GM18519 (cell line): ENCODE results near the gene MPIG6B.

Source experiments
- ATAC-seq: cut with Tn5 transposase; IDR thresholded peaks from one replicate; pipeline ENCODE4 v1.9.1; 2021; ENCODE audit warnings: mild to moderate bottlenecking, moderate library complexity; ENCODE audit not compliant: unreplicated experiment, low FRiP score

Gene MPIG6B

GRCh38 chr6:31723245-31723979 is at the start of gene MPIG6B:
MPIG6B (plus strand) TSS chr6:31723373; CDS start chr6:31723384, 11 bp downstream.
- no peak for ATAC-seq

GRCh38 chr6:31676322-31676903 is 46.8 kb upstream of the MPIG6B start:
- ATAC-seq, result no peak

- no peak for ATAC-seq
These were observed 46.3 kb upstream of the MPIG6B start for GRCh38 chr6:31676904-31677303.

GRCh38 chr6:31677955-31678354 is 45.2 kb upstream of the MPIG6B start:
- no peak for ATAC-seq

- no peak for ATAC-seq
These were observed 42.7 kb upstream of the MPIG6B start, which contains the start of gene LY6G5C for GRCh38 chr6:31680226-31681134. LY6G5C (minus strand) TSS chr6:31681067; CDS start chr6:31680373, 694 bp downstream.

- ATAC-seq, result no peak
These were observed 42.0 kb upstream of the MPIG6B start for GRCh38 chr6:31681135-31681671.

GRCh38 chr6:31683591-31683990 is 39.6 kb upstream of the MPIG6B start:
- no peak for ATAC-seq

- no peak for ATAC-seq
These were observed 36.7 kb upstream of the MPIG6B start for GRCh38 chr6:31686483-31686882.

GRCh38 chr6:31687321-31687720 is 35.9 kb upstream of the MPIG6B start:
- ATAC-seq, result no peak

GRCh38 chr6:31687860-31688693 is 35.1 kb upstream of the MPIG6B start:
- no peak for ATAC-seq

GRCh38 chr6:31689249-31690110 is 33.7 kb upstream of the MPIG6B start:
- no peak for ATAC-seq

- no peak for ATAC-seq
These were observed 32.7 kb upstream of the MPIG6B start for GRCh38 chr6:31690231-31691077.

- no peak for ATAC-seq
These were observed 32.1 kb upstream of the MPIG6B start for GRCh38 chr6:31691078-31691463.

GRCh38 chr6:31691564-31692108 is 31.5 kb upstream of the MPIG6B start:
- no peak for ATAC-seq

- no peak for ATAC-seq
These were observed 30.8 kb upstream of the MPIG6B start for GRCh38 chr6:31692353-31692752.

- no peak for ATAC-seq
These were observed 30.3 kb upstream of the MPIG6B start for GRCh38 chr6:31692886-31693285.

GRCh38 chr6:31693535-31693934 is 29.6 kb upstream of the MPIG6B start:
- ATAC-seq, result no peak

- ATAC-seq, result no peak
These were observed 25.6 kb upstream of the MPIG6B start for GRCh38 chr6:31697555-31697954.
